B cell (primary cell): Measurements from ENCODE around the gene LAMC2. TPM values are rescaled to one million over a fixed set of nuclear protein-coding genes. Genes with fewer than 3 reads are reported as not detected.

Source experiments
- ATAC-seq: fragments of 200-7000 bp; cut with Tn5 transposase; one replicate; pipeline ENCODE4 v1.10.0; 2021; ENCODE audit warnings: low read depth, mild to moderate bottlenecking, moderate number of reproducible peaks, moderate library complexity
- CTCF ChIA-PET: fragments of 350-600 bp; sonication (Branson Sonifier 250); formaldehyde crosslinking; loops from one replicate; lab custom pipeline; 2021; ENCODE audit warnings: antibody characterized with exemption, inconsistent platforms; lab: Charles Lee
- POLR2A ChIA-PET: fragments of 350-600 bp; sonication (Branson Sonifier 250); formaldehyde crosslinking; loops from one replicate; lab custom pipeline; 2021; ENCODE audit warnings: antibody characterized with exemption; lab: Charles Lee
- DNase-seq: peaks from one replicate; pipeline ENCODE4 v3.0.0; 2013
- H2AFZ ChIP-seq: 2 replicates; pipeline ENCODE4 v1.6.1; 2012; ENCODE audit warnings: mild to moderate bottlenecking, low read depth, low read length; ENCODE audit not compliant: insufficient read depth, poor library complexity, severe bottlenecking
- H3K27ac ChIP-seq, 2 donors: 1 replicate in 1 of 2; 2 replicates in 1 of 2; pipeline ENCODE4 v1.5.1; 2012 to 2013; ENCODE audit warnings: low read length in 2 of 2, mild to moderate bottlenecking in 2 of 2, moderate library complexity in 1 of 2
- H3K27me3 ChIP-seq, 4 experiments: fragments of 200-600 bp in 1 of 4; sonication (generic) in 1 of 4; replicated peaks in 1 of 4; 1 replicate in 2 of 4; 2 replicates in 2 of 4; pipeline versions ENCODE4 v1.6.1 to v1.7.0; 2013 to 2016; ENCODE audit warnings: low read length in 3 of 4, mild to moderate bottlenecking in 2 of 4, mixed read lengths in 1 of 4, moderate library complexity in 1 of 4; ENCODE audit not compliant: insufficient read depth in 4 of 4, control insufficient read depth in 3 of 4; ENCODE audit errors: control extremely low read depth in 1 of 4
- H3K36me3 ChIP-seq, 2 experiments: replicated peaks in 1 of 2; 1 replicate in 1 of 2; 2 replicates in 1 of 2; pipeline versions ENCODE4 v1.6.1 to v1.7.1; 2013; ENCODE audit warnings: low read length in 1 of 2; ENCODE audit not compliant: insufficient read depth in 2 of 2, control insufficient read depth in 1 of 2; ENCODE audit errors: control extremely low read depth in 1 of 2, extremely low read depth in 1 of 2
- H3K4me1 ChIP-seq, 2 donors: fragments of 200-600 bp in 1 of 2; sonication (generic) in 1 of 2; 1 replicate in 1 of 2; 2 replicates in 1 of 2; pipeline versions ENCODE4 v1.5.1 to v1.6.1; 2013 to 2017; ENCODE audit warnings: low read length in 2 of 2; ENCODE audit not compliant: control insufficient read depth in 2 of 2, insufficient read depth in 2 of 2
- H3K4me2 ChIP-seq: replicated peaks from 2 replicates; pipeline ENCODE3; 2012; ENCODE audit warnings: mild to moderate bottlenecking, low read depth, low read length; ENCODE audit not compliant: poor library complexity, severe bottlenecking
- H3K4me3 ChIP-seq, 5 experiments: fragments of 200-600 bp in 1 of 5; sonication (generic) in 1 of 5; 1 replicate in 3 of 5; 2 replicates in 2 of 5; pipeline versions ENCODE4 v1.5.1 to v1.7.0; 2011 to 2016; ENCODE audit warnings: low read length in 4 of 5, mild to moderate bottlenecking in 4 of 5, low read depth in 2 of 5, control low read depth in 1 of 5, moderate library complexity in 1 of 5; ENCODE audit not compliant: insufficient read depth in 1 of 5; ENCODE audit errors: control extremely low read depth in 1 of 5, extremely low read depth in 1 of 5
- H3K79me2 ChIP-seq: fragments of 200-600 bp; sonication (generic); one replicate; pipeline ENCODE4 v1.6.0; 2016; ENCODE audit warnings: low read length; ENCODE audit not compliant: control insufficient read depth, insufficient read depth
- H3K9ac ChIP-seq: fragments of 200-600 bp; sonication (generic); 2 replicates; pipeline ENCODE4 v1.6.1; 2017; ENCODE audit warnings: mild to moderate bottlenecking, low read length, moderate library complexity
- H3K9me3 ChIP-seq, 3 donors: one replicate each; pipeline versions ENCODE4 v1.6.1 to v1.7.1; 2013; ENCODE audit warnings: low read length in 2 of 3; ENCODE audit not compliant: control insufficient read depth in 2 of 3, insufficient read depth in 1 of 3; ENCODE audit errors: control extremely low read depth in 1 of 3
- H4K20me1 ChIP-seq: 2 replicates; pipeline ENCODE4 v1.6.0; 2012; ENCODE audit warnings: mild to moderate bottlenecking, low read length; ENCODE audit not compliant: insufficient read depth, control insufficient read depth, poor library complexity, severe bottlenecking
- H3K27ac Mint-ChIP-seq: one replicate; pipeline ENCODE4 v1.8.0; 2021; ENCODE audit warnings: mixed read lengths
- H3K27me3 Mint-ChIP-seq: one replicate; pipeline ENCODE4 v1.8.0; 2021; ENCODE audit warnings: mixed read lengths
- H3K4me1 Mint-ChIP-seq: one replicate; pipeline ENCODE4 v1.8.0; 2021; ENCODE audit warnings: mixed read lengths
- H3K4me3 Mint-ChIP-seq: one replicate; pipeline ENCODE4 v1.8.0; 2021; ENCODE audit warnings: mixed read lengths
- H3K9me3 Mint-ChIP-seq: one replicate; pipeline ENCODE4 v1.8.0; 2022; ENCODE audit warnings: mixed read lengths; ENCODE audit not compliant: insufficient read depth
- CTCF ChIP-seq: fragments of 200-600 bp; IDR thresholded peaks from one replicate; pipeline ENCODE4 v1.8.0; 2022; ENCODE audit warnings: antibody characterized with exemption, mild to moderate bottlenecking
- EZH2 ChIP-seq: IDR thresholded peaks from 2 replicates; pipeline ENCODE4 v1.6.1; 2012; ENCODE audit warnings: borderline replicate concordance, low read depth, mild to moderate bottlenecking, moderate library complexity, low read length; ENCODE audit not compliant: insufficient read depth, poor library complexity, severe bottlenecking
- WGBS: methylation state at CpG from one replicate; pipeline ENCODE4 v1.1.5; 2013; ENCODE audit warnings: missing lambda C conversion rate; ENCODE audit not compliant: insufficient coverage; 5-methylcytosine and 5-hydroxymethylcytosine counted together
- intact Hi-C: fragments of 100-400 bp; cut with micrococcal nuclease; formaldehyde crosslinking; loops from one replicate; pipeline ENCODE4 v1.10.0; 2022
- polyA plus RNA-seq: library from polyadenylated mRNA; depleted of rRNA; stranded (reverse); fragments of >200 nt; gene quantifications from 2 replicates; pipeline ENCODE4 v1.2.3, GENCODE V29; 2012
- total RNA-seq, 2 donors: library from RNA; stranded (reverse); fragments of 120-200 nt in 1 of 2; gene quantifications; 1 replicate in 1 of 2; 2 replicates in 1 of 2; pipeline versions ENCODE4 v1.2.3 to v1.2.4, GENCODE V29; 2013 to 2022

LAMC2 gene
- total and polyA plus RNA-seq, 2 donors (not counting 1 experiment from before 2014, with no cell fraction given) = not detected

GRCh38 chr1:183259924-183260323, 73.9 kb downstream of the LAMC2 start:
- TF ChIP-seq CTCF (no peak), EZH2 (no peak)
- Histone ChIP-seq H2AFZ (no peak overlapping the region), H3K4me3 (no peak overlapping the region), H3K36me3 (no peaks in the 10 kb centered on the region), H3K4me1 (no peaks in the 10 kb centered on the region), H3K79me2 (no peaks in the 10 kb centered on the region), H3K27ac (no peak overlapping the region), H3K27me3 (peaks cover 0 to 4% (median 0%) of the 10 kb centered on the region in 4 experiments), H3K9ac (no peak overlapping the region), H3K4me2 (no peak overlapping the region), H3K9me3 (peaks cover 0 to 7% (median 0%) of the 10 kb centered on the region in 3 donors), H4K20me1 (no peaks in the 10 kb centered on the region)
- H3K4me3 Mint-ChIP-seq = no peak overlapping the region
- 100% methylated on average over 2 of the region's 5 CpGs for WGBS
- H3K9me3 Mint-ChIP-seq = no peaks in the 10 kb centered on the region
- intact Hi-C loops = no loop called here
- H3K27ac Mint-ChIP-seq = no peak overlapping the region
- no peak for ATAC-seq
- no peak for DNase-seq
- H3K27me3 Mint-ChIP-seq = peaks cover 40% of the 10 kb centered on the region
- POLR2A ChIA-PET = no interaction called here
- H3K4me1 Mint-ChIP-seq = no peaks in the 10 kb centered on the region
- CTCF ChIA-PET = no interaction called here

DNA sequence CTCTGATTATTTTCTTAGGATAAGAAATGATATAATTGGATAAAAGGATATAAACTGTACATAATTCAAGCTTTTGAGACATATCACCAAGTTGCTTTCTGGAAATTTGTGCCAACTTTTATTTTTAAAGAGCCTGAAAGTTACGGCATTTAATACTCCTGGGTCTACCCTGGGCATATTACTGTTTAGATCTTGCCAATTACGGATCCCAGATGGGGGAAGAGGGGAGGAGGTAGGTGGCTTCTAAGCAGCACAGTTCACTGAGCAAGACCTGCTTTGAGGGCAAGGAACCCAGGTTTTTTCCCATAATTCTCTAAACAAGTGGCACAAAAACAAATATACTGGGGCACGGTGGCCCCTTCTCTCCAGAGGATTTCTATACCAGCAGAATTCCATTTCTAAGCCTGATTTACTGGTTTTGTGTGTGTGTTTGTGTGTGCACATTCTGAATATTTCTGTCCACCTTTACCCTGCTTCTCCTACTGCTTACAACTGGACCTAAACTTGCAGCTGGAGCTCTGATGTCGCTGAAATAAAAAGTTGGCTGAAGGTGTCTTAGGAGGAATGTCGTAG, 76.7 kb downstream of the LAMC2 start:
- no peak for TF ChIP-seq EZH2
- TF ChIP-seq CTCF = no peak
- H3K9me3 Mint-ChIP-seq = no peaks in the 10 kb centered on the region
- CTCF ChIA-PET = no interaction called here
- no peak overlapping the region for H3K4me3 ChIP-seq
- H3K79me2 ChIP-seq = no peaks in the 10 kb centered on the region
- H4K20me1 ChIP-seq = no peaks in the 10 kb centered on the region
- peaks cover 54% of the 10 kb centered on the region for H3K27me3 Mint-ChIP-seq
- H3K27me3 ChIP-seq = peaks cover 0 to 6% (median 2%) of the 10 kb centered on the region in 4 experiments
- ATAC-seq = no peak
- no peaks in the 10 kb centered on the region for H3K36me3 ChIP-seq
- no peak for DNase-seq
- no peaks in the 10 kb centered on the region for H3K9me3 ChIP-seq
- intact Hi-C loops = no loop called here
- H3K4me3 Mint-ChIP-seq = no peak overlapping the region
- H3K4me1 Mint-ChIP-seq = no peaks in the 10 kb centered on the region
- WGBS = 90% methylated on average over 4 of the region's 5 CpGs
- H3K4me1 ChIP-seq = no peaks in the 10 kb centered on the region
- no peak overlapping the region for H3K27ac Mint-ChIP-seq
- no peak overlapping the region for H2AFZ ChIP-seq
- POLR2A ChIA-PET = no interaction called here
- no peak overlapping the region for H3K27ac ChIP-seq
- no peak overlapping the region for H3K9ac ChIP-seq
- H3K4me2 ChIP-seq = no peak overlapping the region
